Osteoblast (primary cell): ENCODE data around the gene ZMIZ1. TPM values are rescaled to one million over a fixed set of nuclear protein-coding genes. Genes with fewer than 3 reads are reported as not detected.

Experiments used
- DNase-seq: peaks from one replicate; pipeline ENCODE4 v3.0.0; 2011; ENCODE audit warnings: low spot score, mixed read lengths; ENCODE audit not compliant: insufficient read length; ENCODE audit errors: missing footprints
- H2AFZ ChIP-seq: 2 replicates; pipeline ENCODE4 v1.6.0; 2011; ENCODE audit warnings: mild to moderate bottlenecking, low read length
- H3K27ac ChIP-seq: 2 replicates; pipeline ENCODE4 v1.5.1; 2011; ENCODE audit warnings: mild to moderate bottlenecking, low read depth, low read length, moderate library complexity
- H3K27me3 ChIP-seq: 2 replicates; pipeline ENCODE4 v1.6.0; 2012; ENCODE audit warnings: mild to moderate bottlenecking, control low read depth, inconsistent platforms, low read length, moderate library complexity; ENCODE audit not compliant: insufficient read depth
- H3K36me3 ChIP-seq: 2 replicates; pipeline ENCODE4 v1.5.1; 2011; ENCODE audit warnings: mild to moderate bottlenecking, low read length, control low read depth, moderate library complexity; ENCODE audit not compliant: insufficient read depth
- H3K4me1 ChIP-seq: 2 replicates; pipeline ENCODE4 v1.5.1; 2011; ENCODE audit warnings: mild to moderate bottlenecking, low read length, control low read depth, moderate library complexity; ENCODE audit not compliant: insufficient read depth
- H3K4me2 ChIP-seq: 2 replicates; pipeline ENCODE4 v1.6.0; 2011; ENCODE audit warnings: mild to moderate bottlenecking, low read length; ENCODE audit not compliant: insufficient read depth
- H3K4me3 ChIP-seq: fragments of 200-600 bp; sonication (generic); 3 replicates; pipeline ENCODE4 v1.5.1; 2012; ENCODE audit warnings: mild to moderate bottlenecking, low read length, inconsistent platforms; ENCODE audit not compliant: insufficient read depth
- H3K79me2 ChIP-seq: 2 replicates; pipeline ENCODE4 v1.6.0; 2012; ENCODE audit warnings: mild to moderate bottlenecking, low read length, control low read depth, inconsistent platforms; ENCODE audit not compliant: insufficient read depth
- H3K9me3 ChIP-seq: 2 replicates; pipeline ENCODE4 v1.5.1; 2011; ENCODE audit warnings: low read depth, low read length, control low read depth
- H4K20me1 ChIP-seq: 2 replicates; pipeline ENCODE4 v1.6.0; 2012; ENCODE audit warnings: mild to moderate bottlenecking, low read length, control low read depth; ENCODE audit not compliant: insufficient read depth
- CTCF ChIP-seq: IDR thresholded peaks from 2 replicates; pipeline ENCODE4 v1.5.1; 2011; ENCODE audit warnings: mild to moderate bottlenecking, low read depth, low read length, moderate library complexity; ENCODE audit errors: extremely low read depth
- total RNA-seq: library from RNA; depleted of rRNA; stranded (reverse); fragments of >200 nt; gene quantifications from 2 replicates; pipeline ENCODE4 v1.2.3, GENCODE V29; 2012

The ZMIZ1 gene
- total RNA-seq, 1 donor, result 40.9 TPM

- DNase-seq, result peak; percentile 17
- Histone ChIP-seq H3K9me3 (no peaks in the 10 kb centered on the region), H3K4me2 (no peak overlapping the region), H2AFZ (no peak overlapping the region), H3K4me3 (no peak overlapping the region), H3K27me3 (peaks cover 21% of the 10 kb centered on the region), H3K4me1 (peaks cover 15% of the 10 kb centered on the region), H3K79me2 (no peaks in the 10 kb centered on the region), H3K36me3 (no peaks in the 10 kb centered on the region), H3K27ac (no peak overlapping the region), H4K20me1 (no peaks in the 10 kb centered on the region)
- no peak for TF ChIP-seq CTCF
Observed at GRCh38 chr10:79046326-79046725, 22.4 kb upstream of the ZMIZ1 start.

GRCh38 chr10:79046741-79047583 is 21.8 kb upstream of the ZMIZ1 start:
- peak; percentile 43 for DNase-seq
- no peak overlapping the region for H3K4me3 ChIP-seq
- no peak for TF ChIP-seq CTCF
- no peaks in the 10 kb centered on the region for H3K9me3 ChIP-seq
- no peak overlapping the region for H2AFZ ChIP-seq
- H3K27me3 ChIP-seq, result peaks cover 17% of the 10 kb centered on the region
- no peak overlapping the region for H3K27ac ChIP-seq
- no peaks in the 10 kb centered on the region for H3K36me3 ChIP-seq
- no peaks in the 10 kb centered on the region for H3K79me2 ChIP-seq
- H4K20me1 ChIP-seq, result no peaks in the 10 kb centered on the region
- H3K4me2 ChIP-seq, result no peak overlapping the region
- H3K4me1 ChIP-seq, result peaks cover 15% of the 10 kb centered on the region

GRCh38 chr10:79047584-79047874 is 21.2 kb upstream of the ZMIZ1 start:
- H3K79me2 ChIP-seq, result no peaks in the 10 kb centered on the region
- peaks cover 11% of the 10 kb centered on the region for H3K27me3 ChIP-seq
- no peak overlapping the region for H2AFZ ChIP-seq
- TF ChIP-seq CTCF, result no peak
- H3K4me2 ChIP-seq, result no peak overlapping the region
- no peaks in the 10 kb centered on the region for H4K20me1 ChIP-seq
- no peak overlapping the region for H3K27ac ChIP-seq
- H3K4me3 ChIP-seq, result no peak overlapping the region
- peaks cover 15% of the 10 kb centered on the region for H3K4me1 ChIP-seq
- DNase-seq, result no peak
- no peaks in the 10 kb centered on the region for H3K9me3 ChIP-seq
- no peaks in the 10 kb centered on the region for H3K36me3 ChIP-seq

- DNase-seq, result peak; percentile 27
- no peaks in the 10 kb centered on the region for H4K20me1 ChIP-seq
- no peak overlapping the region for H3K4me2 ChIP-seq
- H3K27me3 ChIP-seq, result peaks cover 7% of the 10 kb centered on the region
- H3K27ac ChIP-seq, result no peak overlapping the region
- H3K4me3 ChIP-seq, result no peak overlapping the region
- H2AFZ ChIP-seq, result no peak overlapping the region
- H3K4me1 ChIP-seq, result peaks cover 15% of the 10 kb centered on the region
- H3K36me3 ChIP-seq, result no peaks in the 10 kb centered on the region
- H3K79me2 ChIP-seq, result no peaks in the 10 kb centered on the region
- TF ChIP-seq CTCF, result no peak
- H3K9me3 ChIP-seq, result no peaks in the 10 kb centered on the region
Observed at GRCh38 chr10:79047875-79048638, 20.7 kb upstream of the ZMIZ1 start.
